ENCODE measurements around the gene NDST1.

The NDST1 gene

GRCh38 chr5:150525163-150525562 lies 17.2 kb downstream of the NDST1 start:
- Histone ChIP-seq H3K27ac (ENCODE audit: low read length) (no peak overlapping the region), H3K9ac (ENCODE audit: low read length in 2 of 2) (no peak overlapping the region), H3K36me3 (ENCODE audit: control insufficient read depth in 2 of 2, insufficient read depth in 2 of 2, low read length in 2 of 2) (peaks cover 9 to 16% of the 10 kb centered on the region in 2 donors), H3K9me3 (ENCODE audit: control insufficient read depth in 2 of 2, low read length in 2 of 2) (no peaks in the 10 kb centered on the region), H3K27me3 (ENCODE audit: control insufficient read depth in 1 of 2, insufficient read depth in 2 of 2, low read length in 2 of 2) (no peaks in the 10 kb centered on the region), H3K4me1 (ENCODE audit: control insufficient read depth, insufficient read depth, low read length) (peaks cover 50% of the 10 kb centered on the region), H3K4me3 (ENCODE audit: low read length in 2 of 2) (no peak overlapping the region)

GRCh38 chr5:150525781-150526180 lies 17.9 kb downstream of the NDST1 start:
- Histone ChIP-seq H3K4me1 (ENCODE audit: control insufficient read depth, insufficient read depth, low read length) (peaks cover 48% of the 10 kb centered on the region), H3K36me3 (ENCODE audit: control insufficient read depth in 2 of 2, insufficient read depth in 2 of 2, low read length in 2 of 2) (peaks cover 9 to 15% of the 10 kb centered on the region in 2 donors), H3K27me3 (ENCODE audit: control insufficient read depth in 1 of 2, insufficient read depth in 2 of 2, low read length in 2 of 2) (no peaks in the 10 kb centered on the region), H3K9me3 (ENCODE audit: control insufficient read depth in 2 of 2, low read length in 2 of 2) (no peaks in the 10 kb centered on the region), H3K27ac (ENCODE audit: low read length) (no peak overlapping the region), H3K9ac (ENCODE audit: low read length in 2 of 2) (no peak overlapping the region), H3K4me3 (ENCODE audit: low read length in 2 of 2) (no peak overlapping the region)

GRCh38 chr5:150527038-150527437 lies 19.1 kb downstream of the NDST1 start:
- H3K36me3 ChIP-seq (ENCODE audit: control insufficient read depth in 2 of 2, insufficient read depth in 2 of 2, low read length in 2 of 2) = peaks cover 9 to 10% of the 10 kb centered on the region in 2 donors
- H3K4me1 ChIP-seq (ENCODE audit: control insufficient read depth, insufficient read depth, low read length) = peaks cover 44% of the 10 kb centered on the region
- no peaks in the 10 kb centered on the region for H3K9me3 ChIP-seq (ENCODE audit: control insufficient read depth in 2 of 2, low read length in 2 of 2)
- no peak overlapping the region for H3K27ac ChIP-seq (ENCODE audit: low read length)
- no peak overlapping the region for H3K9ac ChIP-seq (ENCODE audit: low read length in 2 of 2)
- no peak overlapping the region for H3K4me3 ChIP-seq (ENCODE audit: low read length in 2 of 2)
- H3K27me3 ChIP-seq (ENCODE audit: control insufficient read depth in 1 of 2, insufficient read depth in 2 of 2, low read length in 2 of 2) = no peaks in the 10 kb centered on the region

DNA sequence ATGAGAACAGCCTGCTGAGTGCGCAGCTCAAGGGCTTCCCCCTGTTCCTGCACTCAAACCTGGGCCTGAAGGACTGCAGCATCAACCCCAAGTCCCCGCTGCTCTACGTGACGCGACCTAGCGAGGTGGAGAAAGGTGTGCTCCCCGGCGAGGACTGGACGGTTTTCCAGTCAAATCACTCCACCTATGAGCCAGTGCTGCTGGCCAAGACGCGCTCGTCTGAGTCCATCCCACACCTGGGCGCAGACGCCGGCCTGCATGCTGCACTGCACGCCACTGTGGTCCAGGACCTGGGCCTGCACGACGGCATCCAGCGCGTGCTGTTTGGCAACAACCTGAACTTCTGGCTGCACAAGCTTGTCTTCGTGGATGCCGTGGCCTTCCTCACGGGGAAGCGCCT lies 19.9 kb downstream of the NDST1 start:
- H3K4me1 ChIP-seq (ENCODE audit: control insufficient read depth, insufficient read depth, low read length) = peaks cover 38% of the 10 kb centered on the region
- H3K36me3 ChIP-seq (ENCODE audit: control insufficient read depth in 2 of 2, insufficient read depth in 2 of 2, low read length in 2 of 2) = peaks cover 11 to 16% of the 10 kb centered on the region in 2 donors
- H3K27ac ChIP-seq (ENCODE audit: low read length) = no peak overlapping the region
- no peaks in the 10 kb centered on the region for H3K27me3 ChIP-seq (ENCODE audit: control insufficient read depth in 1 of 2, insufficient read depth in 2 of 2, low read length in 2 of 2)
- H3K4me3 ChIP-seq (ENCODE audit: low read length in 2 of 2) = no peak overlapping the region
- no peak overlapping the region for H3K9ac ChIP-seq (ENCODE audit: low read length in 2 of 2)
- no peaks in the 10 kb centered on the region for H3K9me3 ChIP-seq (ENCODE audit: control insufficient read depth in 2 of 2, low read length in 2 of 2)

DNA sequence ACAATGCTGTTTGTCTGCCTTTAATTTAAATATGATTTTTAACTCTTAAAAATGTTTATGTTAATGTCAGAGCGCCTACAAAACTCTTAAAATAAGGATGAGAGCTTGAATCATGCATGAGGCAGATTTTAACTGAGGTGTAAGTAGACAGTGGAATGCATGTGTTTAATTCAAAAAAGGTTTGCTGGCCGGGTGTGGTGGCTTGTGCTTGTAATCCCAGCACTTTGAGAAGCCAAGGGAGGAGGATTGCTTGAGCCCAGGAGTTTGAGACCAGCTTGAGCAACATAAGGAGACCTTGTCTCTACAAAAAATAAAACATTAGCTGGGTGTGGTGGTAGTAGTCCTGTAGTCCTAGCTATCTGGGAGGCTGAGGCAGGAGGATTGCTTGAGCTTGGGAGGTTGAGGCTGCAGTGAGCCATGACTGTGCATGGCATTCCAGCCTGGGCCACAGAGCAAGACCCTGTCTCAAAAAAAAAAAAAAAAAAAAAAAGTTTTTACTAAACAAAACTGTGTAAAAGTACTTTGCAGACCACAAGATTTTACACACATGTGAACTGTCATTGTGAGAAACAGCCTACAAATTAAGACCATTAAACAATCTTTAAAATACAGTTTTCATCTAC lies 21.1 kb downstream of the NDST1 start:
- no peaks in the 10 kb centered on the region for H3K9me3 ChIP-seq (ENCODE audit: control insufficient read depth in 2 of 2, low read length in 2 of 2)
- no peak overlapping the region for H3K9ac ChIP-seq (ENCODE audit: low read length in 2 of 2)
- peaks cover 17 to 19% of the 10 kb centered on the region in 2 donors for H3K36me3 ChIP-seq (ENCODE audit: control insufficient read depth in 2 of 2, insufficient read depth in 2 of 2, low read length in 2 of 2)
- no peak overlapping the region for H3K27ac ChIP-seq (ENCODE audit: low read length)
- H3K4me3 ChIP-seq (ENCODE audit: low read length in 2 of 2) = no peak overlapping the region
- H3K4me1 ChIP-seq (ENCODE audit: control insufficient read depth, insufficient read depth, low read length) = peaks cover 27% of the 10 kb centered on the region
- H3K27me3 ChIP-seq (ENCODE audit: control insufficient read depth in 1 of 2, insufficient read depth in 2 of 2, low read length in 2 of 2) = no peaks in the 10 kb centered on the region

GRCh38 chr5:150529555-150529954 lies 21.6 kb downstream of the NDST1 start:
- Histone ChIP-seq H3K4me1 (ENCODE audit: control insufficient read depth, insufficient read depth, low read length) (peaks cover 22% of the 10 kb centered on the region), H3K9ac (ENCODE audit: low read length in 2 of 2) (no peak overlapping the region), H3K9me3 (ENCODE audit: control insufficient read depth in 2 of 2, low read length in 2 of 2) (no peaks in the 10 kb centered on the region), H3K36me3 (ENCODE audit: control insufficient read depth in 2 of 2, insufficient read depth in 2 of 2, low read length in 2 of 2) (peaks cover 18 to 24% of the 10 kb centered on the region in 2 donors), H3K27ac (ENCODE audit: low read length) (no peak overlapping the region), H3K4me3 (ENCODE audit: low read length in 2 of 2) (no peak overlapping the region), H3K27me3 (ENCODE audit: control insufficient read depth in 1 of 2, insufficient read depth in 2 of 2, low read length in 2 of 2) (no peaks in the 10 kb centered on the region)

DNA sequence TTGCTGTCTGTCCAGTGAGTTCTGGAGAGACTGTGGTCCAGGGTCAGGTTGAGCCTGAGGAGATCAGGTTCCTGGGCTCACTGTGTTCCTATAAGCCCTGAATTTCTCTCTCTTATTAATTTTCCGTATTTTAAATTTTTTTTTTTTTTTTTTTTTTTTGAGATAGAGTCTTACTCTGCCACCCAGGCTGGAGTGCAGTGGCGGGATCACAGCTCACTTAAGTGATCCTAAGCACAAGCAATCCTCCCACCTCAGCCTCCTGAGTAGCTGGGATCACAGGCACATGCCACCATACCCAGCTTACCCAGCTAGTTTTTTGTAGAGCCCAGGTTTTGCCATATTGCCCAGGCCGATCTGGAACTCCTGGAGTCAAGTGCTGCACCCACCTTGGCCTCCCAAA lies 22.5 kb downstream of the NDST1 start:
- peaks cover 26 to 32% of the 10 kb centered on the region in 2 donors for H3K36me3 ChIP-seq (ENCODE audit: control insufficient read depth in 2 of 2, insufficient read depth in 2 of 2, low read length in 2 of 2)
- no peaks in the 10 kb centered on the region for H3K27me3 ChIP-seq (ENCODE audit: control insufficient read depth in 1 of 2, insufficient read depth in 2 of 2, low read length in 2 of 2)
- peaks cover 16% of the 10 kb centered on the region for H3K4me1 ChIP-seq (ENCODE audit: control insufficient read depth, insufficient read depth, low read length)
- no peaks in the 10 kb centered on the region for H3K9me3 ChIP-seq (ENCODE audit: control insufficient read depth in 2 of 2, low read length in 2 of 2)
- no peak overlapping the region for H3K27ac ChIP-seq (ENCODE audit: low read length)
- H3K9ac ChIP-seq (ENCODE audit: low read length in 2 of 2) = no peak overlapping the region
- H3K4me3 ChIP-seq (ENCODE audit: low read length in 2 of 2) = no peak overlapping the region

- Histone ChIP-seq H3K4me3 (ENCODE audit: low read length in 2 of 2) (no peak overlapping the region), H3K9ac (ENCODE audit: low read length in 2 of 2) (no peak overlapping the region), H3K9me3 (ENCODE audit: control insufficient read depth in 2 of 2, low read length in 2 of 2) (no peaks in the 10 kb centered on the region), H3K36me3 (ENCODE audit: control insufficient read depth in 2 of 2, insufficient read depth in 2 of 2, low read length in 2 of 2) (peaks cover 32 to 38% of the 10 kb centered on the region in 2 donors), H3K27ac (ENCODE audit: low read length) (no peak overlapping the region), H3K27me3 (ENCODE audit: control insufficient read depth in 1 of 2, insufficient read depth in 2 of 2, low read length in 2 of 2) (no peaks in the 10 kb centered on the region), H3K4me1 (ENCODE audit: control insufficient read depth, insufficient read depth, low read length) (peaks cover 12% of the 10 kb centered on the region)
Measured at GRCh38 chr5:150530951-150531588, 23.1 kb downstream of the NDST1 start.

GRCh38 chr5:150531686-150532085 lies 23.8 kb downstream of the NDST1 start:
- Histone ChIP-seq H3K4me1 (ENCODE audit: control insufficient read depth, insufficient read depth, low read length) (peaks cover 6% of the 10 kb centered on the region), H3K27me3 (ENCODE audit: control insufficient read depth in 1 of 2, insufficient read depth in 2 of 2, low read length in 2 of 2) (no peaks in the 10 kb centered on the region)

DNA sequence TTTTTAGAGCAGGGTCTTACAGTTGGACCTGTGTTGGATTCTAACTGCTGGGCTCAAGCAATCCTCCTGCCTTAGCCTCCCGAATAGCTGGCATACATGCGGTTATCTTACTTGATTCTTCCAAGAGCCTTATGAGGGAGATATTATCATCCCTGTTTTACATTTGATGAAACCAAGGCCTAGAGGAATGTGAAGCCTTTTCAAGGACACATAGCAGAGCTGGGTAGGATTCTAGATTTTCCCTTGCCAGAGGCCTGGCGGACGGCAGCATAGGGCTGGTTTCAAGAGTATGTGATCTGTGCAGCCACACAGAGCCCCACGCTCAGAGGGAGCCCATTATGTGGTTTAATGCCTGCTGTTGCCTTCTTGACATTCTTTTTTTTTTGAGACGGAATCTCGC lies 24.2 kb downstream of the NDST1 start:
- no peak overlapping the region for H3K9ac ChIP-seq (ENCODE audit: low read length in 2 of 2)
- peaks cover 4% of the 10 kb centered on the region for H3K4me1 ChIP-seq (ENCODE audit: control insufficient read depth, insufficient read depth, low read length)
- H3K36me3 ChIP-seq (ENCODE audit: control insufficient read depth in 2 of 2, insufficient read depth in 2 of 2, low read length in 2 of 2) = peaks cover 39 to 40% of the 10 kb centered on the region in 2 donors
- no peaks in the 10 kb centered on the region for H3K9me3 ChIP-seq (ENCODE audit: control insufficient read depth in 2 of 2, low read length in 2 of 2)
- no peak overlapping the region for H3K27ac ChIP-seq (ENCODE audit: low read length)
- no peaks in the 10 kb centered on the region for H3K27me3 ChIP-seq (ENCODE audit: control insufficient read depth in 1 of 2, insufficient read depth in 2 of 2, low read length in 2 of 2)
- H3K4me3 ChIP-seq (ENCODE audit: low read length in 2 of 2) = no peak overlapping the region

More at GRCh38 chr5:150531686-150532085, 23.8 kb downstream of the NDST1 start:
- no peaks in the 10 kb centered on the region for H3K9me3 ChIP-seq (ENCODE audit: control insufficient read depth in 2 of 2, low read length in 2 of 2)
- H3K4me3 ChIP-seq (ENCODE audit: low read length in 2 of 2) = no peak overlapping the region
- no peak overlapping the region for H3K9ac ChIP-seq (ENCODE audit: low read length in 2 of 2)
- H3K27ac ChIP-seq (ENCODE audit: low read length) = no peak overlapping the region
- H3K36me3 ChIP-seq (ENCODE audit: control insufficient read depth in 2 of 2, insufficient read depth in 2 of 2, low read length in 2 of 2) = peaks cover 36 to 39% of the 10 kb centered on the region in 2 donors

- H3K27me3 ChIP-seq (ENCODE audit: control insufficient read depth in 1 of 2, insufficient read depth in 2 of 2, low read length in 2 of 2) = no peaks in the 10 kb centered on the region
- peaks cover 33 to 37% of the 10 kb centered on the region in 2 donors for H3K36me3 ChIP-seq (ENCODE audit: control insufficient read depth in 2 of 2, insufficient read depth in 2 of 2, low read length in 2 of 2)
- H3K9ac ChIP-seq (ENCODE audit: low read length in 2 of 2) = no peak overlapping the region
- no peak overlapping the region for H3K4me3 ChIP-seq (ENCODE audit: low read length in 2 of 2)
- no peak overlapping the region for H3K27ac ChIP-seq (ENCODE audit: low read length)
- peaks cover 4% of the 10 kb centered on the region for H3K4me1 ChIP-seq (ENCODE audit: control insufficient read depth, insufficient read depth, low read length)
- H3K9me3 ChIP-seq (ENCODE audit: control insufficient read depth in 2 of 2, low read length in 2 of 2) = no peaks in the 10 kb centered on the region
Measured at GRCh38 chr5:150532996-150533395, 25.1 kb downstream of the NDST1 start.

Measured in stomach smooth muscle (tissue), 2 donors.